ENCODE measurements around the gene SLC44A3. TPM values are rescaled to one million over a fixed set of nuclear protein-coding genes. Genes with fewer than 3 reads are reported as not detected.

SLC44A3 gene, protein sequence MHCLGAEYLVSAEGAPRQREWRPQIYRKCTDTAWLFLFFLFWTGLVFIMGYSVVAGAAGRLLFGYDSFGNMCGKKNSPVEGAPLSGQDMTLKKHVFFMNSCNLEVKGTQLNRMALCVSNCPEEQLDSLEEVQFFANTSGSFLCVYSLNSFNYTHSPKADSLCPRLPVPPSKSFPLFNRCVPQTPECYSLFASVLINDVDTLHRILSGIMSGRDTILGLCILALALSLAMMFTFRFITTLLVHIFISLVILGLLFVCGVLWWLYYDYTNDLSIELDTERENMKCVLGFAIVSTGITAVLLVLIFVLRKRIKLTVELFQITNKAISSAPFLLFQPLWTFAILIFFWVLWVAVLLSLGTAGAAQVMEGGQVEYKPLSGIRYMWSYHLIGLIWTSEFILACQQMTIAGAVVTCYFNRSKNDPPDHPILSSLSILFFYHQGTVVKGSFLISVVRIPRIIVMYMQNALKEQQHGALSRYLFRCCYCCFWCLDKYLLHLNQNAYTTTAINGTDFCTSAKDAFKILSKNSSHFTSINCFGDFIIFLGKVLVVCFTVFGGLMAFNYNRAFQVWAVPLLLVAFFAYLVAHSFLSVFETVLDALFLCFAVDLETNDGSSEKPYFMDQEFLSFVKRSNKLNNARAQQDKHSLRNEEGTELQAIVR
- 1.8 TPM for polyA plus RNA-seq (2013, experiment 1 of 2; ENCODE audit: insufficient read length)
- polyA plus RNA-seq (2013, experiment 2 of 2; ENCODE audit: insufficient read length), result 2.5 TPM

DNA sequence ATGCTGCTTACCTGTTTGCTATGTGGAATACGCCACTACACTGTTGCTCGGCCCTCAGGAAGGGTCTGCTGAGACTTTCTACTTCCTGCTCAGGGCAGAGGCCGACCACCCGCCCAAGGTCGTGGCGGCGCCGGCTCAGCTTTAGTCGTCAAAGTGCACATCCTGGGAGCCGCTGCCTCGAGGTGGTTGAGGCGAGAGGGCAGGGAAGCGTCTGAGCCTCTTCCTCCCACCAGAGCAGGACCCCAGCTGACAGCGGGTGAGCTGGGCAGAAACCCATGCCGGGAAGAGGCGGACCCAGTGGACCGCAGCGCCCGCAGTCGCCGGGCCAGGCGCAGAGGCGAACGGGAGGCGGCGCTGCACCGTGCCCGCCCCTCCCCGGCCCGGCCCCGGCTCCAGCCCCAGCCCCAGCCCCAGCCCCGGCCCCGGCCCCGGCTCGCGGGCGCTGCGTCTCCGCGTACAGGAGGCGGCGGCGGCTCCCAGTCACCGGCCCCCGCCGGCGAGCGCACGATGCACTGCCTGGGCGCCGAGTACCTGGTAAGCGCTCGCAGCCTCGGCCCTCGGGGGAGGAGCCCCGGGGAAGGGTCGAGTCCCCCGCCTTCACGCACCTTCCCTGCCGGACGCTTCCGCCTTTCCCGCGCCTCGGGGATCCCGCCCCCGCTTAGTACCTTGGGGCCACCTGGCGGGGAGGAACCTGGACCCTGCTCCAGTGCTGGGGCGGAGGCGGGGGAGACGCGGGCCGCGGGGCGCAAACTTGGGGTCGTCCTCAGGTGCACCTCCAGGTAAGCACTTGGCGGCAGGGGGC lies at the start of gene SLC44A3:
TSS of gene SLC44A3 (plus strand) at position 413 of the 802 bp plus-strand sequence. CDS start at position 508, 95 bp downstream.
- DNase-seq, result peak; percentile 50

DNA sequence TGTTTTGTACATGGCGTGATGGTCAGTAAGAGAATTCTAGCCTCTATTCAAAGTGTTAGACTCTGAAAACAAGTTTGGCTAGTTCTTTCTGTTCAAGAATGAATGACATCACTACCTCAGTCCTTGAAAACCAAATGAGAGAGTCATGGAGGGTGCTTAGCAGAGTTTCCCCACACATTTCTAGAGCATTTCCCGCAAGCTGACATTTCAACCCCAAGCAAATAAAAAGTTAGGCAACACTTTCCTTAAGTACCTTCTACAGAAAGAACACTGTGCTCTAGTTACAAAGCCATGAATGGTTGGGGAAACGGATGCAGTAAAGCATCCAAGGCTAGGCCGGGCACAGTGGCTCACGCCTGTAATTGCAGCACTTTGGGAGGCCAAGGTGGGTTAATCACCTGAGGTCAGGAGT lies 47.9 kb upstream of the SLC44A3 start:
- DNase-seq, result no peak

DNA sequence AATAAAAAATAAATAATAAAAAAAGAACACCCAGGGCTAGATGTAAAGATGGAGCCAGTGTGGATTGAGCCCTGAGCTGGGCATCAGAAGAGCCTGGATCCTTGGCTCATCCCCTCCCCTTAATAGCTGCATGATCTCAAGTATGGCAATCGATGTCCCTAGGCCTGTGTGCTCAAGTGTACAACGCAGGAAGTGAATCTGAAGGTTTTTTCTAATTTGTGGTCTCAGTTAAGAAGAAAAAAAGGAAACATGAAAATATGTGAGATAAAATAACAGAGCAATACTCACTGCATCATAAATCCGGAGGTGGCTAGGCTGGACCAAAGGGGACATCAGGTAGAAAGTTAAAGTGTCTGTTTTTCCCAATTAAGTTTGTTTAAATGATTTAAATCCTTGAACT lies 47.3 kb upstream of the SLC44A3 start:
- DNase-seq, result no peak

DNA sequence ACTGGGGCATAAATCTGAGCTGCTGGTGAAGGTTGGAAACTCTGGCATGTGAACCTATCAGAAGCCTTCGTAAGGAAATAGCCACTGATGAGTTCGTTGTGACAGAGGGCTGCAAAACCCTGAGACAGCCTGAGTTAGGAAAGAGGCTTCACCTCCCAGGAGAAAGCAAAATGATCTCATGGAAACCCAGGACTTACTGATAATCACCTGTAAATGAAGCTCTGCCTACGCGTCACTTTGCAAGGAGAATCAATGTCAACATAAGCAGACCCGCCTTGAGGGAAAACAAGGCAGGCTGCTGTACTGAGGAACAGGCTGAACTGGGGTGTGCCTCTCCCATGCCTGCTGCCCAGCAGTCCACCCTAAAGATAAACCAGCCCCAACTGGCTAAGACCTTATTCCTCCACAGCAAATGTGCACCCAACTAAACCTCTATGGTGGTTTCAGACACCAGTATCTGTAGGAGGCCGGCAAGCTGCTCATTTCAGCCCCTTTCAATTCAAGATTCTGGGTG lies 46.8 kb upstream of the SLC44A3 start:
- no peak for DNase-seq

DNA sequence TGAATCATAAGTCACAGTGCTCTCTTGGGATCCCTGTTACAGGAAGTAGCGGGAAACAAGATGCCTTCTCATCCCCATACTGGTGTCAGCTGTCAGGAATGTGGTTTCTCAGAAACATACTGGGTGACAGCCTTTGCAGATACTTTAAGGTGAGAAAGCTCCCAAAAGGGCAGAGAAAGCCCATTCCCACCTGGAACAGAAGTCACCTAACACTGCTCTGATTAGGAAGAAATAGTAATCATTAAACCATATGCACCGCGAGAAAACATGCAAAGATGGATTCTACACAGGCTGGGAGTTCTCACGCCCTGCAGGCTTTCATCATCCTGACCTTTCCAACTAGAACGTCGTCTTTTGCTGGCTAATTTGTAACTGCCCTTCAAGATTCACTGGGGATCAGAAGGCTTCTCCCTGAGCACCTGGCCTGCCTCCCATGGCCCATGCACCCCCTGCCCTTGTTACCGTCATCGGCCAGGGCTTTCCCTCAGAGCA lies 46.2 kb upstream of the SLC44A3 start:
- peak; percentile 88 for DNase-seq

DNA sequence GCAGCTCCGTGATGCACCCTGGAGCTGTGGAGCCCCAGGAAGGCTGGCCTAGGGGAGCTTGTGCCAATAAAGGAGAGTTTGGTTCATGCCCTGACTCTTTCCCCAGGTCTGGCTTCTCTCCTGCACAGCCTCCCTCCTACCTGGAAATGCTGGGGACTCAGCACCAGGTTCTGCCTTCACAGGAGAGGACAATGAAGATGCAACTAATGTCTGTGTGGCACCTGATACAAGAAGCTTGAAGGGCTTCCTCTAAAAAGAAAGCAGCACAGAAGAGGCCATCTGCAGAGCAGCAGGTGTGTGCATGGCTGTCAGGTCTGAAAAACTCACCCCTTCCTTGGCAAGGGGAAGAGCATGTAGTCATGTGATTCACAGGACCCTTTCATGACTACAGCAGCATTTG lies 43.7 kb upstream of the SLC44A3 start:
- DNase-seq, result no peak

DNA sequence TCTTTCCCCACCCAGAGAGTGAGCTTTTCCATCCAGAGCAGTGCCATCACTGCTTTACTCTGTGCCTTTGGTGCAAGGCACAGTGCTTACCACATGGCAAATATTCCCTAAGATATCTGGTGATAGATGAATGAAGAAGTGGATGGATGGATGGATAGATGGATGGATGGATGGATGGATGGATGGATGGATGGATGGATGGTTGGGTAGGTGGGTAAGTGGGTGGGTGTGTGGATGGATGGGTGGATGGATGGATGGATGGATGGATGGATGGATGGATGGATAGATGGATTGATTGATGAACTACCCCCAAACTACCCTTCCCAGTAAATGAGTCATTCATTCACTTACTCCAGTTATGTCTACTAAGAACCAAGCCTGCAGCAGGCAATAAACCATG lies 42.9 kb upstream of the SLC44A3 start:
- no peak for DNase-seq

DNA sequence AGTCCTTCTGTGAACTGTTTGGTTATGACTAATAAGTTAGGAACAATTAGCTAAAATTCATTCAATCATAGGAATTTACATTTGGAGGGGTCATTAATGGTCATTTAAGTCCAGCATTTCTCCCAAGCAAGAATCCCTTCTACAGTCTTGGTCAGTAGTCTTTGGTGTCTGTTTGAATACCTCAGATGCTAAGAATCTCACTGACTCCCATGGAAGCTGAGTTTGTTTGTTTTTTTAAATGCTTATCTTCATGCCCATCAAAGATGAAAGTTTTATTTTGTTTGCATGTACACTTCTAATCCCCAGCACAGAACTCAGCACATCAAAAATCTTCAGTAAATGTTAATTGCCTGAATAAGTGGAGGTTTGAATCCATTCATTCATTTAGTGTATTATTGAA lies 41.3 kb upstream of the SLC44A3 start:
- DNase-seq, result no peak

DNA sequence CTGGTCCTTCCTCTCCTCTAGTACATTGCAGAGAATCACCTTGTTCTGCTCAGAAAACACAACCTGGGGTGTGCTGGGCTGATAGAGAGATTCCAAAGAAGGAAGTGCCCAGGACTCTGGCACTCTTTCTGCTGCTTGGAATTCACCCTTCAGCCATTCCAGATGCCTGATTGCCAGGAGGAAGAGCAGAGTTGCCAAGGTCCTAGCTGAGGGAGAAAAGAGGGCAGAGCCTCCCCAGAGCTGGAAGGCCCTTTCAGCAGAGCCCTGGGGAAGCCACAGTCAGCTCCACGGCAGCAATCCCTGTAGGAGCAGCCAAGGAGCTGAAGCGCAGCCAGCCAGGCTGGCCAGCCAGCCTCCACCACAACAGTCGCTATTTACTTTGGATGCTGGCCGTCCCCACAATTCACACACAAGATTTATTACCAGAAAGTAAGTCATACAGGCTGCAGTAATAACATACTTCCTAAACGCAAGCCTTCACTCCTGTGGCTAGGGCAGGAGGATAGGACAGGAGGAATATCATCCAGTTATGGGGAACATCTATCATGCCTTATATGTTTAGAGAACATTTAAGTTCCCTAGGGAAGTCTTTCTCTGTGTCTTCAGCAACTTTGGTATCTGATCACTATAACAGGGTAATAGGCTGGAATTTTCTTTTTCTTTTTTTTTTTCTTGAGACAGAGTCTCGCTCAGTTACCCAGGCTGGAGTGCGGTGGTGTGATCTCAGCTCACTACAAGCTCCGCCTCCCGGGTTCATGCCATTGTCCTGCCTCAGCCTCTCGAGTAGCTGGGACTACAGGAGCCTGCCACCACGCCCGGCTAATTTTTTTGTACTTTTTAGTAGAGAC lies 36.6 kb upstream of the SLC44A3 start:
- DNase-seq, result peak; percentile 96

DNA sequence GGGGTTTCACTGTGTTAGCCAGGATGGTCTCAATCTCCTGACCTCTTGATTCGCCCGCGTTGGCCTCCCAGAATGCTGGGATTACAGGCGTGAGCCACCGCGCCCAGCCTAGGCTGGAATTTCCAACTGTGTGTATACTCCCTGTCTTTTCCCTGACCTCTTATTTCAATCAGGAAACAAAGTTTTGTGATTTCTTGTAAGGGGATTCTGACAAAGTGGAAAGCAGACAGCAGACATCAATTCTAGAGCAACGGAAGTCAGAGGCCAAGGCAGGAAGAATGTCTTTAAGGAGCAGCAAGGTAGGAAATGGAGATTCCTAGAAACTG lies 36.0 kb upstream of the SLC44A3 start:
- DNase-seq, result no peak

DNA sequence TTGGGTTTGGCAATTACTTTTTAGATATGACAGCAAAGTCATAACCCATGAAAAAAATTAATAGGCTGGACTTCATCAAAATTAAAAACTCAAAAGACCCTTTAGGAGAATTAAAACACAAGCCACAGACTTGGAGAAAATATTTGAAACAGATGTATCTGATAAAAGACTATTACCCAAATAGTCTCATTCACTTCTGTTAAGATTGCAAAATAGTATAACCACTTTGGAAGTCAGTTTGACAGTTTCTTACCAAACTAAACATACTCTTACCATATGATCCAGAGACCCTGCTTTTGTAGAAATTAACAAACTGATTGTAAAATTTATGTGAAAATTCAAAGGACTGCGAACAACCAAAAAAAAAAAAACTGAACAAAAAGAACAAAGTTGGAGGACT lies 32.5 kb upstream of the SLC44A3 start:
- no peak for DNase-seq

DNA sequence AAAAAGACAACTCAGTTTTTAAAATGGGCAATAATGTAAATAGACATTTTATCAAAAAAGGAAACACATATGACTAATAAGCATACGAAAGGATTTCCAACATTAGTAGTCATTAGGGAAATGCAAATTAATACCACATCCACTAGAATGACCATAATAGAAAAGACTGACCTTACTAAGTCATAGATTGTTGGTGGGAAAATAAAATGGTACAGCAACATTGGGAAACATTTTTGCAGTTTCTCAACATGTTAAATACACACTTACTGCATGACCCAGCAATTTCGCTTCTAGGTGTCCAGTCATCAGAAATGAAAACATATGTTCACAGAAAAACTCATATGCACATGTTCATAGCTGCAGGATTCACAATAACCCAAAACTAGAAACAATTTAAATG lies 29.9 kb upstream of the SLC44A3 start:
- DNase-seq, result no peak

DNA sequence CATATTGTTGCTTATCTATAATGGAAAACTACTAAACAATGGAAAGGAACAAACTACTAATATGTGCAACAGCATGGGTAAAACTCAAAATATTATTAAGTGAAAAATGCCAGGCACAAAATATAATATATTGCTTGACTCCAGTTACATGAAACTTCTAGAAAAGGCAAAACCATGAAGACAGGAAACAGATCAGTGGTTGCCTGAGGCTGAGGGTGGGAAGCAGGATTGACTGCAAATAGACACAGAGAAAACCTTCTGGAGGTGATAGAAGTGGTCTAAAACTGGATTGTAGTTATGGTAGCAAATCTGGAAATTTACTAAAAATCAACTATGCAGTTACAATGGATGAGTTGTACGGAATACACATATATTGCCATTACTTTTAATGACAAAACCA lies 29.5 kb upstream of the SLC44A3 start:
- no peak for DNase-seq

DNA sequence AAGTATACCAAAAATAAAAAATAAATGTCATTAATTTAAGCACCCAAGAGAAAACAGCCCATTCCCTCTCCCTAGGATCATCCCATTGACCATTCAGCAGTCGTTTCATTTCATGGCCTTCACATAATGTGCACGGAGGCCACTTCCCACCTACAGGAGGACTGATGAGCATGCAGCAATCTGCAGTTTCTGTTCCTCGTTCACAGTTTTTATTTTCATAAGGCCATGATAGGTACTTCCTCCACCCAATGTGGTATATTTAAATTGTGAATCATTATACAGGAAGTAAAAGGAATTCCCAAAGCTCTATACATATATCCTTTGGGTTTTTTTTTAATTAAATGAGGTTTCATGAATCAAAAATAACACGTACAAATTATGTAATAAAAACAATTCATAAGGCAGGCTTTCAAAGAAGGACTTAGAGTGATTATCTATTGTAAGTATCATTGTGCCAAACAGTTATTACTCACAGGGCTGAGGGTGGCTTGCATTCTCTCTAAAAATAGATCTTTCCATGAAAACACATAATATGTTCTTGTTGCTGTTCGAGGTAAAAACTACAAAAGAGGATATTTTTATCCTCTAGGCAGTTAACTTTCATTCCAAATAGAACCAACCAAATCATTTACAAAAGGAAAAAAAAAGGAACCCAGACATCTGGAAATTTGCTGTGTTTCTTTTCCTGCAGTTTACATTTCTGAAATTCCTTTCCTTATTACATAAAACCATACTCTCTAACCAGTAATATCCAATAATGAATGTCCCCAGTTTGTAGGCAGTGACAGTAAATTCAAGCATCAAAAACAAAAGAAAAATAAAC lies 27.5 kb upstream of the SLC44A3 start:
- peak; percentile 89 for DNase-seq

DNA sequence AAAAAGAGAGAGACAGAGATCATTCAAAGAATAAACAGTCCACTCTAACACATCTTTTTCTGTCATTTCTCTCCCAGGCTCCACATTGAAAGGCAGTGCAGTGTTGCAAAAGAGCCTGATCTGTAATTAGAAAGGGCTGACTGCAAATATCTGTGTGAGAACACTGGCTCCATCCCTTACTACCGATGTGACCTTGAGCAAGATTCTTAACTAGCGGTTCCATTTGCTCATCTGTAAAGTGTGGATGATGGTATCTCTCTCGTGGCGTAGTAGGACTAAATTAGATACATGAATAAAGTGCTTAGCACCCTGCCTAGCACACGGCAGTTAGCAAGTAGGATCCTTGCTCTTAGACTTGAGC lies 26.9 kb upstream of the SLC44A3 start:
- no peak for DNase-seq

DNA sequence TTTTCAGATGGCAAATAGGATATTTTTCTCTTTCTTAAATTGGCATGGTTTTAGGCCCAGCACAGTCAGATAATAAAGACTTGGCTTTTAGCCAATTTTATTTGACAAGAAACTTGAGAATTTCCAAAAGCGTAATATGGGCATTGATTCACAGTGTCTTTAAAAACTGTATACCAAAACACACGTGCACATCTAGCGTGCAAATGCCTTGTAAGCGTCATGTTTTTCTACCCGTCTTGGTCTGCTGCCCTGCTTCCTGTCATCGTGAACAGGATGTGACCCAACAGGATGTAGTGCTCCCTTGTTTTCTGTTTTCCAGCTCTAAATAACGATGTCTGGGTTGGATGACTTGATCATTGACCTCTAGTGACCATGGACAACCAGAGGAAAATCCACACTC lies 24.7 kb upstream of the SLC44A3 start:
- no peak for DNase-seq

DNA sequence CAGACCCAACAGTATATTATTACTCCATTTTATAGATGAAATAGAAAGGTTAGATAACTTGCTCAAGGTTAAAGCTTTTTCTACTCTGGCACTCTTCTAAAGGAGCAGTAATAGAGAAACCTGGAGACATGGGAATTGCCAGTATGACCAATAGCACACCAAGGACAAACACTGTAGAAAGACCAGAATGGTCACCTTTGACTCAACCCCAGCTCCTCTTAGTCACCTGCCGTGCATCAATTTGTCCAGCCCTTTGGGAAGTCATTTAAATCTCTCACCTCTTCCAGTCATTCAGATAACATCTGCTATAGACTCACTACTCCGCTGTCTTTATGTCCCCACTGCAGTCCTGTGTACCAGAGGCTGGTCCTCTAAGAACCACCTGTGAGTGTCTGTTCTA lies 23.9 kb upstream of the SLC44A3 start:
- DNase-seq, result no peak

DNA sequence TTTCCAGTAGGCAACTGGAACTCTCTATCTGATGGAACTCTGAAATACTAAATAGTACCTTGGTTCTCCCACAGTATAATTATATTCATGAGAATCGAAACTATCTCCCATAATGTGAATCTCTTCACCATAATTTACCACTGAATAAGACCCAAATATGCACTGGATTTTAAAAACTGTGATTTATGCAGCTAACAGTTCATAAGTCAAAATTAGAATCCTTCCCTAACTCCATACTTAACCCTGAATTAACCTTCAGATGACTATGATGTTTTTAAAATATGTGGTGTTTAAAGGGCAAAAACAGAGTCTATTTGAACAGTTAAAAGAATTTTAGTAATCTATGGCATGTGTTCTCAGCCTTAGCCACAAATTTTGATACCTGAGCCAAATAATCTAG lies 22.9 kb upstream of the SLC44A3 start:
- no peak for DNase-seq

DNA sequence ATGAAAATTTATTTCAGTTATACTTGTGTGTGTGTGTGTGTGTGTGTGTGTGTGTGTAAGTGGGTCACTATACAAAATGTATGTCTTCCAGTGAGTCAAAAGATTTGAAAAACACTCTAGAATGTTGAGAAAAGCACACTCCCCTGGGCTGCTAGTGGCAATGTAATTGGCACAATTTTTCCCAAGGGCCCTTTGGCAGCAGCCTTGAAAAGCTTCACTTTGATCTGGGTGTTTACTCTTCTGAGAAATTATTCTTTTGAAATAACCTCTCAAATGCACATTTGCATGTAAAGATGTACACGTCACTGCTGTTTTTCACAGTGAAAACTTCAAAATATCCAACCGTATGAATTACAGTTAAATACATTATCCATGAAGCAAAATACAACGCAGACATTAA lies 22.1 kb upstream of the SLC44A3 start:
- DNase-seq, result no peak

DNA sequence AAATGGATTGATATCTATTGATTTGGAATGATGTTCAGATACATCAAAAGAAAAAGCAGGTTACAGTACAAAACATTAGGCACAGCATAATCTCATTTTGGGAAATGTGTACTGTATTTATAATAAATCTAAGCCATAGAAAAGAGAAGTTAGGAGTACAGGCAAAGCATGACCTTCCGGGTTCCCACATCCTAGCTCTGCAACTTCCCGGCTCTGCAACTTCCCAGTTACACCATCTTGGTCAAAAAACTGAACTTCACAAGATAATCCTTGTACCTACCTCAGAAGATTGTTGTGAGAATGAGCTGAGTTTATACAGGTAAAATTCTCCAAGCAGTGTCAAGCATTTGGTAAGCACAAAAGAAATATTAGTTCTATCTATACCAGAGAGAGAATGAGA lies 21.7 kb upstream of the SLC44A3 start:
- DNase-seq, result no peak

DNA sequence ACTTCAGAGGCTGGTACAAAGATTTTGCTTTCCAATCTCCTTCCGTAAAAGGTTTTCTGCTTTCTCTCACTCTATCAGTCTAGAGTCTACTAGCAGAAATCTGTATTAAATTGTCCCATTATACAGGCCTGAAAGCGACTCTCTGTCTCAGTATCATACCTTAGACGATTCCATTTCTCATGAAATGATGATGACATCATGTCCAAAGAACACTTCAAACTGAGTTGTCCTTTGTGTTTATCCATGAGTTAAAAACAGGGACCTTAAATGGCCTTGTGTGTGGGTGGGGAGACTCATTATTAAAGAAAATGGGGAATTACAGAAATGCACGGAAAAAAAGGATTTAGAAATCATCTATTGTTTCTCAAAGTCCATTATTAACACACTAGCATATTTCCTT lies 21.0 kb upstream of the SLC44A3 start:
- no peak for DNase-seq

Measured in fibroblast of skin of back (primary cell).